HG03558 (cell line): ENCODE measurements around the gene HGFAC.

Experiments used
- ATAC-seq: cut with Tn5 transposase; IDR thresholded peaks from one replicate; pipeline ENCODE4 v1.9.1; 2021; ENCODE audit warnings: moderate number of reproducible peaks; ENCODE audit not compliant: unreplicated experiment; ENCODE audit errors: extremely low read depth

HGFAC gene

DNA sequence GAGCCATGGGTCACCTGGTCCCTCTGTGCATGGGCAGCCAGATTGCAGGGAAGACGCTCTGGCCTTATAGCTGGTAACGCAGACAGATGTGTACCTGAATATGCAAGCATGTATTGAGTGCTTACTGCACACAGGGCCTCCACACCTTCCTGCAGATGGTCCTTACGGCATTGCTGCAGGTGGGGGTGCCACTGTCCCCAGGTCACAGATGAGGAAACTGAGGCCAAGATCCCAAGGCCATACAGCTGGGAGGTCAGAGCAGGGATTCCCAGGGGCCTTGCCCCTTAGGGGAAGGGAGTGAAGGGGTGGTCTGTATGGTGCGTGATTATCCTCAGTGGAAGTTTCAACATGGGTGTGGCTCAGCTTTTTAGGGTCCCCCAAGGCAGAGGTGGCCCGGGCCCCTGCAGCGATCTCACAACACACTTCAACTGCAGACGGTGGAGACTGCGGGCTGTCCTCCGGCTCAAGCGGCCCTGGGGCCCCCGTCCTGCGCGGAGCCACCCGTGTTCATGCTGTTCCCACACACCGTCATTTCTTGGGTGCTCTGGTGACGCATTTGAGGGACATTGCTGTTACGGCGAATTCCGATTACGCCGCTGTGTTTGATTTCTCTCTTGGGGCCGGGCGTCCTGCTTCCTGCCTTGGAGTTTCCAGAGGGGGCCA lies 29.5 kb downstream of the HGFAC start:
- no peak for ATAC-seq

DNA sequence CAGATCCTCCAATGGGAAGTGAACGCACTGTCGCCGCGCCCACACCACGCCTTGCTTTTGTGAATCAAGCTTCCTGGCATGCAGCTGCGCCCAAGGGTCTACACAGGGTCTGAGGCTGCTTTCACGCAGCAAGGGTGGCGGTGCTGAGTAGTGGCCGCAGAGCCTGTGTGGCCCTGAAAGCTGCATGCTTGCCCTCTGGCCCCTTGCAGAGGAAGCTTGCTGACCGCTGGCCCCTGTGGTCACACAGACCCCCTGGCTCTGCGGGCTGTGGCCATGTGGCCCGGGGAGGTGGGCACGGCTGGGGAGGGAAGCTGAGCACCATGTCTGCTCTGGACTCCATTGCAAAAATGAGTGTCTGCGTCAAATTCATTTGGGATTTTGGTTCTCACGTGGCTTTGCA lies 30.1 kb downstream of the HGFAC start:
- ATAC-seq = no peak

DNA sequence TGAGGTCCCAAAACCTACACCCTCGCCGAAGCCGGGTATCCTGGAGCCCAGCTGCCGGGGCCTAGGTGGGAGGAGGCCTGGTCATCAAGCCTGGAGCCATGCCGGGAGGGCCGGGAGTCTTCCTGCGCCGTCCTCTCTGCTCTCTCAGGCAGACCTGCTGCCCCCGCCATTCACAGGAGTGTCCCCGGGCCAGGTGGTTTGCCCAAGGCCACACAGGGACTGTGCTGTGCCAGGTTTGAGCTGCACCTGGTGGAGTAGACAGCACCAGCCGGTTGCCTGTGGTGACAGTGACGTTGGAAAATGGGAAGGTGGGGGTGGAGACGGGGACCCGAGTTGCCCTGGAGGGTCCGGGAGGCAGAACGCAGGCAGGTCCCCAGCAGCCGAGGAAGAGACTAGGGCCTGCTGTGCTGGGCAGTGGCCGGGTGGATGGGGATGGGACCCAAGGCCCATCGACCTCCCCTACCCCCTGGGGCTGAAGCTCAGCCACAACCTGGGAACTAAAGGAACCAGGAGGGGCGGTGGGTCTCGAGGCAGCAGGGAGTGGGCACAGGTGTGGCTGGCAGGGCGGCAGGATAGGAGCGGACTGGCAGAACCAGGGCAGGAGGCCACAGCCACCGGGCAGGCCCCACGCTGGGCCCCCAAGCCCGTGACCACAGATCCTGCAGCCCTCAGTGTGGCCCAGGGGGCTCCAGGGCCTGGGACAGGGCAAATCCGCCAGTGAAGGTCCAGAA lies 30.8 kb downstream of the HGFAC start:
- no peak for ATAC-seq

DNA sequence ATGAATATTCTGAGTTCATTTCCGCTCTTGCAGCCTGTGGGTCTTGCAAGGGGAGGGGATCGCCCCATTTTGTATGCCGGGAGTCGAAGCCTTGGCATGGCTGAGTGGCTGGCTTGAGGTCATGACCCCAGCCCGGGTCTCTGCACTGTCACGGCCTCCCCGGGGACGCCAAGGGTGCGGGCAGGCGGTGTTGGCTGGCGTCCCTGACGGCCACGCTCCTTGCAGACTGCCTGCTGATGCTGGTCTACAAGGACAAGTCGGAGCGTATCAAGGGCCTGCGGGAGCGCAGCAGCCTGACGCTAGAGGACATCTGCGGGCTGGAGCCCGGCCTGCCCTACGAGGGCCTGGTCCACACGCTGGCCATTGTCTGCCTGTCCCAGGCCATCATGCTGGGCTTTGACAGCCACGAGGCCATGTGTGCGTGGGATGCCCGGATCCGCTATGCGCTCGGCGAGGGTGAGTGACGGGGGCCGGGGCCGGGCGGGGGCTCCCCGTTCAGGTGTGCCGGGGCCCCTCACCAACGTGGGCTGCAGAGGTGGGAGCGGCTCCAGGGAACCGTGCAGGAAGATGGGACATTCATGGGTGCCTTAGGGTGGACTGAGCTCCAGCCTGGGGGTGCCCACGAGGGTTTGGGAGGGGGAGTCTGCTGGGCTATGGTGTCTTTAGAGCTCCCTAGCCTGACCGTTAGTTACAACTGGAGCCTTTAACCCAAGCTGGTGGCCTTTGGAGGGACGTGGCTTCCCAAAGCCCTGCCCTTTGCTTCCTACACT lies 31.6 kb downstream of the HGFAC start:
- ATAC-seq = no peak

DNA sequence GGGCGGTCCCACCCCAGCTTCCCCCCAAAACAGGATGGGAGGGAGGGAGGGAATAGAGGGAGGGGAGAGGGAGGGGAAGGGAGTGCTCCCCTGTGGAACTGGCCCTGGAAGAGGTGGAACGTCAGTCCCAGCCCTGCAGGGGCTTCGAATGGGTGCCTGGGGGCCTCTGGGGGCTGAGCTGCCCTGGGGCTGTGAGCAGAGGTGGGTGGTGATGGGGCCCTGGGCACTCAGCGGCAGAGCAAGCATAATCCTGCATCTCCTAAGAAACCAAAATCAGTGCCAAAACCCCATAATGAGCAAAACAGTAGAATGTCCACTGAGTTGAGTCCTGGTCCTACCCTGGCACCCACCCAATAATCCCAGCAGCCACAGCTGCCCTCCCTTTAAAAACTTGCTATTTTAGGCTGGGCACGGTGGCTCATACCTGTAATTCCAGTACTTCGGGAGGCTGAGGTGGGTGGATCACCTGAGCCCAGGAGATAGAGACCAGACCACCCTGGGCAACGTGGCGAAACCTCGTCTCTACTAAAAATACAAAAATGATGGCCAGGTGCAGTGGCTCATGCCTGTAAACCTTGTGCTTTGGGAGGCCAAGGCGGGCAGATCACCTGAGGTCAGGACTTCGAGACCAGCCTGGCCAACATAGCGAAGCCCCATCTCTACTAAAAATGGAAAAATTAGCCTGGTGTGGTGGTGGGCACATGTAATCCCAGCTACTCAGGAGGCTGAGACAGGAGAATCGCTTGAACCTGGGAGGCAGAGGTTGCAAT lies 32.4 kb downstream of the HGFAC start:
- no peak for ATAC-seq

DNA sequence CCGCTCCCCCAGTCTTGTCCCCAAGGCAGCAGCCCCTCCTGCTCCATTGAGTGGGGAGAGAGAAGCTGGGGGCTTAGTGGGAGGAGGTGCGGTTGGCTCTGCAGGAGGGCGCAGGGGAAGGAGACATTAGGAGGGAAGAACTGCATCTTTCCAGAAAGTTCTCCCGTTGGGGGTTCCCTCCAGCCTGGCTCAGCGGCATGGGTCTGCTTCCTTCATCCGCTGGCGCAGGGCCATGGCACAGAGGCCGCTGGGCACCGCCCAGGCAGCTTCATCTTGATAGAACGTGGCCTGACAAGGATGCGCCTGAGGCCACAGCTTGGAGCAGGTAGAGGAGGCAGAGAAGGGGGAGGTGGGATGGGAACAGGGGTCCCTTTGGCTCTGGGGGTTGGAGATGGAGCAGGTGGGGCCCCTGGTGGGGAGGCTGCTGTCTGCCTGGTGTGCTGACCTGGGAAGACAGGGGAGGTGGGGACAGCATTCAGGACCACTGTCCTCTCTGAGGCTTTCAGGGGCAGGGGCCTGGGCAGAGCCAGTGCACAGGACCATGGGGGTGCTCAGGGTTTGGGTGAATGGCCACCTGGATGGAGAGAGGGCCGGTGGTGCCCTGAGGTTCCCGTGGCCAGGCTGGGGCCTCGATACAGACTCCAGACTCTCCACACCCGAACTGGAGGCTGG lies 33.4 kb downstream of the HGFAC start:
- no peak for ATAC-seq

DNA sequence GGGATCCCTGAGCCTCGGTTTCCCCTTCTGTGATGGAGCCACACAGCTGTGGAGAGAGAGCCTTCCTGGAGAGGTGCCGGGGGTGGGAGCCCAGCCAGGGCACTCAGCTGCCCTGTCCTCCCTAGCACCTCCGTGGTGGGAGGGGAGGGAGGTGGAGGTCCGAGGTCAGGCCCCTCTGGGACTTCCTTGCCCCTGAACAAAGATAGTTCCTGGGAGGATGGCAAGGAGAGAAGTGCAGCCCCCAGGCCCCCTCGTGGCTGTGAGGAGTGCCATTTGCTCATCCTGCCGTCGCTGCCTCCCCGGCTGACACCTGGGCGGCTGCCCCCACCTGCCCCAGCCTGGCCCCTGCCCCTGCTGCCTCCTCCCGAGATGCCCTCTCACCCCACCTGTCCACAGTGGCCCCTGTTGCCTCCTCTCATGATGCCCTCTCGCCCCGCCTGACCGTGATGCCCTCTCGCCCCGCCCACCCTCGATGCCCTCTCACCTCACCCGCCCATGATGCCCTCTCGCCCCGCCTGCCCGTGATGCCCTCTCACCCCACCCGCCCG lies 34.0 kb downstream of the HGFAC start:
- no peak for ATAC-seq

DNA sequence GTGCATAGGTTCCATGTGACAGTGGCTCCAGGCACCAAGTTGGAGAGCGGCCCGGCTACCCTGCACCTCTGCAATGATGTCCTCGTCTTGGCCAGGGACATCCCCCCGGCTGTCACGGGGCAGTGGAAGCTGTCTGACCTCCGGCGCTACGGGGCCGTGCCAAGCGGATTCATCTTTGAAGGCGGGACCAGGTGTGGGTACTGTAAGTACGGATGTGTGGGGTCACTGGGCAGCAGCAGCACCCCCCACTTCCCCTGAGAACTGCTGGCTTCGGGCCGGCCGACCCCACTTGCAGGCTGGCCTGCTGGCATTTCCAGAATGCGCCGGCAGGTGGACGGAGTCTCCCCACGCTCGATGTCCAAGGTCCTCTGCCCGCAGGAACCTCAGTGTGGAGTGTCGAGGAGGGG lies 34.6 kb downstream of the HGFAC start:
- no peak for ATAC-seq

DNA sequence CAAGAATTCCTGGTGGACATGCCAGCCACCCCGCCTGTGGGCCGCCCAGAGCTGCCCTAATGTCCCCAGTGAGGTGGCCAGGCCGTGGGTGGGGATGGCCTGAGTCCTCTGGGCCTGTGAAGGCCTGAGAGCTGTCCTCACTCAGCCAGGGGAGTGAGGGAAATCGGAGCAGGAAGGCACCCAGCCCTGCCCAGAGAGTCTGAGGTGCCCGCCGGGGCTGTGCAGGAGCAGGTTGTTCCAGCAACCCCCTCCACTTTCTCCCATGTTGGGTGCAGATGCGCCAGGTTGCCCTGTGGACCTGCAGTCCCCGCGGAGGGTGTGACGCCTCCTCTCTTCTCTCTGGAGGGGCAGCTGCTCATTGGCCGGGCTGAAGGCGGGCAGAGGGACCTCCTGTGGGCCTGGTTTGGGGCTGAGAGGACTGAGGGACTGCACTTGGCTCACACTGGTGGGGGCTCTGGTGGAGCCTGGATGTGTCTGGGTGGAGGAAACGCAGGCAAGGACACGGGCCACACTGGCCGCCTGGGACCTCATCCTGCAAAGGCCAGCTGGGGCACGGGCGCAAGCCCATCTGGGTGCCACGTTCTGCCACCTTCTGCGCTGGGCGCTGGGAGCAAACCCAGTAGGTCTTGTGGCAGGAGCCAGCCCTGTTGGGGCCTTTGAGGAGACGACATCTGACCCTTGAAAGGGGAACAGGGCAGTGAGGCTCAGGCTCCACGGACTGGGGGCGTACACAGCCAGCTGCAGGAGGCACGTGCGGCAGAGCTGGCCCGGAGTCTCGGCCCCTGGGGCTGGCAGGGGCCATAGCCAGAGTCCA lies 35.4 kb downstream of the HGFAC start:
- no peak for ATAC-seq

DNA sequence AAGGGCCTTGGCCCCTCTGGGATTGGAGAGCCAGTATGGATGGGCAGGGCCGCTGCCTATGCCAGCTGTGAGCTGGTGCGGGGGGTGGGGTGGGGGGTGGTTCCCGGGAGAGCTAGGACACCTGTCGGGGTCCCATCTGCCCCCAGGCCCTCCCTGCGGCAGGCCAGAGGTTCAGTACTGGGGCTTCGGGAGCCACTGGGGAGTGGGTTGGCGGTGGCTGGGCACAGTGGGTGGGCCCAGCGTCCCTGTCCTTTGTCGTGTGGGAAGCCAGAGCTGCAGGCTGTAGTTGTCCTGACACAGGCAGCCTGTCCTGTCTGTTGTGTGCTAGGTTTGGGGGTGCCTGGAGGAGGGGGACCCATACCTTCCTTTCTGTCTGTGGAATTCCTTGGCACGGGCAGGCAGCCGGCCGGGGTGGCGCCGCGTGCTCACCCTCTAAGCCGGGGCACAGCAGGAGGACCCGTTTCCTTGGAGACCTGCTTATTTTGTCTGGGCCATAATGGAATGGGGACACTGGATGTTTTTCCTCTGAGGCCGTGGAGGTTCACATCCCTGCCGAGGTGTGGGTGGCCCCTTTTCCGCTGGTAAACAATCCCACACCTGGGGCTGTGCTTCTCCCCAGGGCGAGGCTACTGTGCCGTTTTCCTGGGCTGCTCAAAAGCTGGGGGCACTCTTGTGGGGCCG lies 36.1 kb downstream of the HGFAC start:
- ATAC-seq = no peak

DNA sequence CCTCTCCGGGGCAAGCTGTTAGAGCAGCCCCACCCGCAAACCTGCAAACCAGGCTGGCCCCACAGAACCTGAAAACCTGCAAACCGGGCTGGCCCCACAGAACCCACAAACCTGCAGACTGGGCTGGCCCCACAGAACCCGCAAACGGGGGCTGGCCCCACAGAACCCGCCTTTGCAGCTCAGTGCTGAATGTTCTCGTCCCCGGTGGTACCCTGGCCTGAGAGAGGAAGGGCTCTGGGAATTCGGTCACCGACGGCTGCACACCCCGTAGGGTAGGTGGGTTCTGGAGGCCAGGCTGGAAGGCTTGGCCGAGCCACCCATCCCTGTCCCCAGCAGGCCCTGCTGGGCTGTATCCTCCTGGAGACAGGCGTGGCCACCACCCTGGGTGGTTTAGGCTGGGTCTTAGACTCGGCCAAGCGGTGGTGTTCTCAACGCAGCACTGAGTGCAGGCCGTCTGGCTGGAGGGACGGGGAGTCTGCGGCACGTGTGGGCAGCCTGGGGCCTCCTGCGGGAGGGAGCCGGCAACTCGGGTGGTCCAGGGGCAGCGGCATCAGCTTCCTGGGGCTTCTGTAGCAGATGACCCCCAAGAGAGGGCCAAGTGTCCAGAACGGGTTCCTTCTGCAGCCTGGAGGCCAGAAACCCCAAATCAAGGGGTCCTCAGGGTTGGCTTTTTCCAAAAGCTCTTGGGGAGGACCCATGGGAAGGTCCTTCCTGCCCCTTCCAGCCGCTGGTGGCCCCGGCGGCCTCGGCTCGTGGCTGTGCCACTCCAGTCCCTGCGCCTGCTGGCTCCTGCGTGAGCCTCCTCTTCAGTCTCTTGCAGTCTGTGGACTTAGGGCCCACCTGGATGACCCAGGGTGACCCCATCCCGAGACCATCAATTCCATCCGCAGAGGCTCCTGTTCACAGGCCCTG lies 36.9 kb downstream of the HGFAC start:
- ATAC-seq = no peak

DNA sequence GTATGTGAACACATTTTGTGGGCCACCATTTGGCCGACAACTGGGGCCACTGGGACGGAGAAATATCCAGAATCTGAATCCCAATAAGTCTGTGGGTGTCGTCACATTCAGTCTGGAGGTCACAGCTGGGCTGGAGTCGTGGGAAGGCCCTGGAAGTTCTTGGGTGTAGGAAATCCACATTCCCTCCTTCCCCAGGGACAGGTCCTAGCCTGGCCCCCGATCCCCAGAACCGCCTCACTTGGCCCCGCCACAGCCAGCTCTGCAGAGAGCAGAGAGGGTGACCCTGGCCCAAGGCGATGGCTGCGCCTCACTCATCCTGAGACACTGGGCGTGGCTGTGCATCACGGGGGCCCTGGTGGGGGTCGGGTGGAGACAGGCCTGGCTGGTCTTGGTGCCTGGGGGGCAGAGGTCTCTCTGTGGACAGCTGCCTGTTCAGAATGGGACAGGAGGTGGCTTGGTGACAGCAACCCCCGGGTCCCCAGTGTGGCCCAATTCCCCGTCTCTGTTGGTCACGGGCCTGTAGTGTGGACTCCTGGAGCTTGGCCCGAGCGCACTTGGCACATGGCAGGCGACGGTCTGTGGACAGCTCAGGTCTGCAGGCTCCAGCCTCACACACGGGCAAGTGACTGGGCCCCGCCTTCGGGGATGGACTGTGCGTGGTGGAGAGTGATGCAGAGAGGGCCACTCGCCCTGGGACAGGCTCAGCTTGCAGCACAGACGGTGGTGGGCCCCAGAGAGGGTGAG lies 37.8 kb downstream of the HGFAC start:
- ATAC-seq = no peak

DNA sequence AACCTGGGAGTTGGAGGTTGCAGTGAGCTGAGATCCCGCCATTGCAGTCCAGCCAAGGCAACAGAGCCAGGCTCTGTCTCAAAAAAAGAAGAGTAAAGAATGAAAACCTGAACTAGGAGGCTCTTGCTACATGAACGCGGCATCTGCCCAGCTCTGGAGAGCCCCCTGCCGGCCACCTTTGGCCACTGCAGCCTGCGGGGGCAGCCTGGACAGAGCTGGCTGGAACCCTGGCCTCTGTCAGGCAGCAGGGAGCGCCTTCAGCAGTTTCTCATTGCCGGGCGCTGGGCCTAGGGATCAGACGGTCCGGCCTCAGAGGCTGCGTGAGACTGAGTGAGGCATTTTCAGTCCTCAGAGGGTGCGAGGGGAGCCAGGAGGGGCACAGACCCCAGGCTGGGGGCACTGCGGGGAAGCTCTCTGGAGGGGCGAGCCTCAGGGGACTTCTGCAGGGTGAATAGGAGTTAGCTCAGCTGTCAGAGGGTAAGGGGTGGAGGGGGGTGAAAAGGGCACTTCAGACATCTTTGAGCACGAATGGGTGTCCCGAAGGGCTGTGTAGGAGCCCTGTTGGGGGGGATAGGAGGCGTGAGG lies 38.9 kb downstream of the HGFAC start:
- no peak for ATAC-seq

DNA sequence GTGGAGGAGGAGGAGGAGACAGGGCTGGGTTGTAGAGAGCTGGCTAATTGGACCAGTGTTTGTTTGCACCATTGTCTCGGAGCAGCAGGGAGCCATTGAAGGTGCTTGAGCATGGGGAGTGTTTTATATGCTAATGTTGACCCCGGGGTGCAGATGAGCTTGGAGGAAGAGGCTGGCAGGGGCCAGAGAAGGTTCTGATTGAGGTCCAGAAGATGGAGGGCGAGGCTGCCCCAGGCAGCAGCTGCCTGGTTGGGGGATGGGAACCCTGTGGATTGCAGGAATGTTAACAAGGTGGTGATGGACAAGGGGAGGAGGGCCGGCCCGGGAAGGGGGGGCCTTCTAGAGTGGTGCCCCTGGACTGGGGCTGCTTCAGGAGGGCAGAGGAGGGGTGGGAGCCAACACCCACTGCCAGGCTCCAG lies 39.4 kb downstream of the HGFAC start:
- ATAC-seq = no peak

DNA sequence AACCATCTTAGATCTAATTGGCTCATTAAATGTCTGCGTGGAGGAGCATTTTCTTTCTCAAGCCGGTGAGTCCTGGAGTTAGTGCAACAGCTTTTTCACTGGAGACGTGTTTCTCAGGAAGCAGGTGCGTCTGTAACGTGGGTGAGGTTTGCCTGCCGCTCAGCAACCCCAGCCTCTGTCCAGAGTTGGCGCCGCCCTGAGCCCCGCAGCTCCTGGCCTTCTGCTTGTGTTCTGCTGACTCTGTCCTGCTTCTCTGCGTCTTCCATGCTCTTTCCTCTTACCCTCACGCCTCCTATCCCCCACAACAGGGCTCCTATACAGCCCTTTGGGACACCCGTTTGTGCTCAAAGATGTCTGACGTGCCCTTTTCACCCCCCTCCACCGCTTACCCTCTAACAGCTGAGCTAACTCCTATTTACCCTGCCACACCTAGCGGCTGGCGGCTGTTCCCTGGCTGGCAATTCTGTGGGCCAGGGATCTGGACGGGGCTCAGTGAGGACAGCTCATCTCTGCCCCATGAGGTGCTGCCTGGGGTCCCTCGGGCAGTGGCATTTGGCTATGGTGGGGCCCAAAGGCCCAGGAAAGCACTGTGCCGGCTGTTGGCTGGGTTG lies 40.1 kb downstream of the HGFAC start:
- no peak for ATAC-seq

DNA sequence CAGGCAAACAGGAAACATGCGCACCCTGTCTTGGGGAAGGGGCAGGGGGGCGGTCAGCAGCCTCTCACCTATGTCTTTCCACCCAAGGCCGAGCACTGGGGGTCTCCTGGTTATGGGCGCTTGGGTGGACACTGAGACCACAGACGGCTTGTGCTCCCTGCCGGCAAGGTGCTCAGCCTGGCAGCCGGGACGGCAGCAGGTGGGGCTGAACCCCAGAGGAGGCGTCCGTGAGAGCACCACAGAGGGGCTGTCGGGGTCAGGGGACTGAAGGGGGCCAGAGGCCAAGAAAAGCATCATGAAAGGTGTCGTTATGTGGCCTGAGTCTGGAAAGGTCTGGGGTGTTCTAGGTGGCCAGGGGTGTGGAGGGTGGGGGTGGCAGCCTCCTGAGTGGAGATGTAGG lies 40.9 kb downstream of the HGFAC start:
- ATAC-seq = no peak
